HS-27A (cell line): Measurements from ENCODE around the gene CCDC152.

ENCODE experiments used
- DNase-seq: peaks from one replicate; pipeline ENCODE4 v3.0.0-alpha.2; 2012; ENCODE audit warnings: low read depth, missing footprints

The CCDC152 gene

GRCh38 chr5:42781584-42781983 lies 25.0 kb downstream of the CCDC152 start:
- no peak for DNase-seq

GRCh38 chr5:42784132-42784531 lies 27.5 kb downstream of the CCDC152 start:
- DNase-seq = no peak

GRCh38 chr5:42785756-42786155 lies 29.1 kb downstream of the CCDC152 start:
- DNase-seq = no peak

GRCh38 chr5:42787073-42787472 lies 30.5 kb downstream of the CCDC152 start:
- DNase-seq = no peak

- no peak for DNase-seq
Observed at GRCh38 chr5:42787845-42788244, 31.2 kb downstream of the CCDC152 start.

GRCh38 chr5:42791151-42791550 lies 34.5 kb downstream of the CCDC152 start:
- no peak for DNase-seq

- no peak for DNase-seq
Observed at GRCh38 chr5:42798284-42799240, 41.9 kb downstream of the CCDC152 start.

- DNase-seq = no peak
Observed at GRCh38 chr5:42799241-42799608, 42.6 kb downstream of the CCDC152 start.

GRCh38 chr5:42799668-42800114 lies 43.1 kb downstream of the CCDC152 start:
- no peak for DNase-seq

- DNase-seq = no peak
Observed at GRCh38 chr5:42800748-42801330, 44.2 kb downstream of the CCDC152 start.

GRCh38 chr5:42801516-42802166 lies 45.0 kb downstream of the CCDC152 start:
- DNase-seq = no peak

- DNase-seq = no peak
Observed at GRCh38 chr5:42804717-42805339, 48.2 kb downstream of the CCDC152 start.

- DNase-seq = no peak
Observed at GRCh38 chr5:42806004-42806700, 49.5 kb downstream of the CCDC152 start.

GRCh38 chr5:42806701-42807262 lies 50.2 kb downstream of the CCDC152 start:
- no peak for DNase-seq

GRCh38 chr5:42807722-42808447 lies 51.3 kb downstream of the CCDC152 start:
- no peak for DNase-seq

GRCh38 chr5:42808888-42809611 lies 52.4 kb downstream of the CCDC152 start:
- no peak for DNase-seq

GRCh38 chr5:42810834-42811590 lies 54.4 kb downstream of the CCDC152 start:
- DNase-seq = no peak

GRCh38 chr5:42811591-42812446 lies 55.2 kb downstream of the CCDC152 start, which contains the start of gene SELENOP:
Gene SELENOP (minus strand): TSS chr5:42811892. CDS start chr5:42808353, 3,539 bp downstream.
- DNase-seq = no peak
